WTC11 (cell line): ENCODE data around the gene RIN2. TPM values are rescaled to one million over a fixed set of nuclear protein-coding genes. Genes with fewer than 3 reads are reported as not detected.

ENCODE experiments used
- ATAC-seq: fragments of 200-7000 bp; cut with Tn5 transposase; 2 replicates; pipeline ENCODE4 v1.10.0; 2021; ENCODE audit warnings: mild to moderate bottlenecking, moderate library complexity
- CTCF ChIA-PET: fragments of 300-600 bp; sonication (Branson Sonifier 250); formaldehyde crosslinking; loops from one replicate; lab custom pipeline; 2021; ENCODE audit warnings: antibody characterized with exemption; lab: Charles Lee
- POLR2A ChIA-PET: fragments of 350-600 bp; sonication (Branson Sonifier 250); formaldehyde crosslinking; loops from one replicate; lab custom pipeline; 2021; ENCODE audit warnings: antibody characterized with exemption; lab: Charles Lee
- DNase-seq: peaks from one replicate; pipeline ENCODE4 v3.0.0; 2021; ENCODE audit warnings: low spot score
- H3K27ac Mint-ChIP-seq: 2 replicates; pipeline ENCODE4 v1.8.0; 2021; ENCODE audit warnings: mixed read lengths
- H3K27me3 Mint-ChIP-seq: 2 replicates; pipeline ENCODE4 v1.8.0; 2021; ENCODE audit warnings: low read depth, mild to moderate bottlenecking, moderate library complexity, mixed read lengths
- H3K36me3 Mint-ChIP-seq: 2 replicates; pipeline ENCODE4 v1.8.0; 2021; ENCODE audit warnings: mixed read lengths
- H3K4me1 Mint-ChIP-seq: 2 replicates; pipeline ENCODE4 v1.8.0; 2022; ENCODE audit warnings: mixed read lengths
- H3K4me3 Mint-ChIP-seq: 2 replicates; pipeline ENCODE4 v1.8.0; 2021; ENCODE audit warnings: mild to moderate bottlenecking, moderate library complexity, mixed read lengths
- H3K9me3 Mint-ChIP-seq: 2 replicates; pipeline ENCODE4 v1.8.0; 2021; ENCODE audit warnings: mixed read lengths
- ATF1 ChIP-seq: sonication (generic); formaldehyde crosslinking; IDR thresholded peaks from 2 replicates; pipeline ENCODE4 v1.8.1; 2023; ENCODE audit warnings: mild to moderate bottlenecking, moderate library complexity, missing genetic modification reagents
- ATF2 ChIP-seq: sonication (generic); formaldehyde crosslinking; IDR thresholded peaks from 2 replicates; pipeline ENCODE4 v1.8.1; 2022; ENCODE audit warnings: low read depth, missing genetic modification reagents, borderline replicate concordance
- CREM ChIP-seq: sonication (generic); formaldehyde crosslinking; IDR thresholded peaks from 2 replicates; pipeline ENCODE4 v1.8.1; 2022; ENCODE audit warnings: mild to moderate bottlenecking, missing genetic modification reagents, moderate library complexity
- ERG ChIP-seq: fragments of 250-450 bp; sonication (Bioruptor Pico); IDR thresholded peaks from 2 replicates; pipeline ENCODE4 v1.8.0; 2021; ENCODE audit warnings: mild to moderate bottlenecking
- FOXJ3 ChIP-seq: sonication (generic); formaldehyde crosslinking; IDR thresholded peaks from 2 replicates; pipeline ENCODE4 v1.9.0; 2021; ENCODE audit warnings: missing genetic modification reagents, mild to moderate bottlenecking, borderline replicate concordance
- HMGA2 ChIP-seq: fragments of 250-450 bp; sonication (Bioruptor Pico); IDR thresholded peaks from 2 replicates; pipeline ENCODE4 v1.4.0; 2021; ENCODE audit warnings: mild to moderate bottlenecking, moderate library complexity
- IRF2 ChIP-seq: sonication (generic); formaldehyde crosslinking; IDR thresholded peaks from 2 replicates; pipeline ENCODE4 v1.8.0; 2022; ENCODE audit warnings: low read depth, missing genetic modification reagents, borderline replicate concordance
- KAT7 ChIP-seq: sonication (generic); formaldehyde crosslinking; IDR thresholded peaks from 2 replicates; pipeline ENCODE4 v1.8.1; 2023; ENCODE audit warnings: missing genetic modification reagents, mild to moderate bottlenecking, borderline replicate concordance
- MAX ChIP-seq: sonication (generic); formaldehyde crosslinking; IDR thresholded peaks from 2 replicates; pipeline ENCODE4 v1.8.0; 2022; ENCODE audit warnings: mild to moderate bottlenecking, missing genetic modification reagents
- MYBL2 ChIP-seq: sonication (generic); formaldehyde crosslinking; IDR thresholded peaks from 2 replicates; pipeline ENCODE4 v1.8.1; 2023; ENCODE audit warnings: mild to moderate bottlenecking, moderate library complexity, missing genetic modification reagents
- NFE2L1 ChIP-seq: sonication (generic); formaldehyde crosslinking; IDR thresholded peaks from 2 replicates; pipeline ENCODE4 v1.8.1; 2023; ENCODE audit warnings: missing genetic modification reagents
- NFYB ChIP-seq: sonication (generic); formaldehyde crosslinking; conservative IDR thresholded peaks from 2 replicates; pipeline ENCODE4 v1.8.0; 2022; ENCODE audit warnings: low read depth, missing genetic modification reagents
- NR1H2 ChIP-seq: sonication (generic); formaldehyde crosslinking; IDR thresholded peaks from 2 replicates; pipeline ENCODE4 v1.9.0; 2021; ENCODE audit warnings: mild to moderate bottlenecking, moderate library complexity, missing genetic modification reagents
- OVOL2 ChIP-seq: fragments of 250-450 bp; sonication (Bioruptor Pico); IDR thresholded peaks from 2 replicates; pipeline ENCODE4 v1.9.0; 2021; ENCODE audit warnings: mild to moderate bottlenecking, borderline replicate concordance
- PRDM15 ChIP-seq: sonication (generic); formaldehyde crosslinking; IDR thresholded peaks from 2 replicates; pipeline ENCODE4 v1.8.0; 2022; ENCODE audit warnings: missing genetic modification reagents
- RELA ChIP-seq: sonication (generic); formaldehyde crosslinking; IDR thresholded peaks from 2 replicates; pipeline ENCODE4 v1.8.1; 2022; ENCODE audit warnings: missing genetic modification reagents, mild to moderate bottlenecking, borderline replicate concordance
- RORB ChIP-seq: fragments of 250-450 bp; sonication (Bioruptor Pico); IDR thresholded peaks from 2 replicates; pipeline ENCODE4 v1.9.0; 2021; ENCODE audit warnings: mild to moderate bottlenecking
- SMAD4 ChIP-seq: sonication (generic); formaldehyde crosslinking; IDR thresholded peaks from 2 replicates; pipeline ENCODE4 v1.8.0; 2022; ENCODE audit warnings: mild to moderate bottlenecking, missing genetic modification reagents
- STAT6 ChIP-seq: sonication (generic); formaldehyde crosslinking; conservative IDR thresholded peaks from 2 replicates; pipeline ENCODE4 v1.8.1; 2023; ENCODE audit warnings: mild to moderate bottlenecking, low read depth, missing genetic modification reagents, moderate library complexity
- TEAD1 ChIP-seq: sonication (generic); formaldehyde crosslinking; IDR thresholded peaks from 2 replicates; pipeline ENCODE4 v1.8.0; 2022; ENCODE audit warnings: mild to moderate bottlenecking, missing genetic modification reagents
- ZMAT4 ChIP-seq: fragments of 250-450 bp; sonication (Bioruptor Pico); IDR thresholded peaks from 2 replicates; pipeline ENCODE4 v1.9.0; 2021; ENCODE audit warnings: mild to moderate bottlenecking
- ZNF671 ChIP-seq: fragments of 250-450 bp; sonication (Bioruptor Pico); IDR thresholded peaks from 2 replicates; pipeline ENCODE4 v1.8.0; 2021; ENCODE audit warnings: mild to moderate bottlenecking
- total RNA-seq: library from RNA; stranded (reverse); gene quantifications from 3 replicates; pipeline ENCODE4 v1.2.3, GENCODE V29; 2021

The RIN2 gene
- total RNA-seq, 1 experiment from 2014 or later: 4.3 TPM

GRCh38 chr20:19739351-19739750 is 18.7 kb upstream of the RIN2 start:
- peaks cover 29% of the 10 kb centered on the region for H3K4me1 Mint-ChIP-seq
- H3K4me3 Mint-ChIP-seq: no peak overlapping the region
- no peak overlapping the region for H3K27ac Mint-ChIP-seq
- H3K27me3 Mint-ChIP-seq: no peaks in the 10 kb centered on the region
- H3K9me3 Mint-ChIP-seq: no peaks in the 10 kb centered on the region
- ATAC-seq: no peak
- POLR2A ChIA-PET: no interaction called here
- TF ChIP-seq HMGA2 (CRISPR knock-in tag): no peak
- TF ChIP-seq NFYB: no peak
- no peak for TF ChIP-seq IRF2 (CRISPR knock-in tag)
- no peak for TF ChIP-seq OVOL2
- no peak for TF ChIP-seq CREM
- TF ChIP-seq NR1H2 (CRISPR knock-in tag): no peak
- no peak for TF ChIP-seq STAT6 (CRISPR knock-in tag)
- no peak for TF ChIP-seq NFE2L1 (CRISPR knock-in tag)
- no peak for TF ChIP-seq ERG (CRISPR knock-in tag)
- no peak for TF ChIP-seq ZNF671 (CRISPR knock-in tag)
- no peak for TF ChIP-seq ZMAT4 (CRISPR knock-in tag)
- no peak for TF ChIP-seq FOXJ3 (CRISPR knock-in tag)
- TF ChIP-seq MYBL2: no peak
- TF ChIP-seq, all 79 proteins: peak for 0
- DNase-seq: no peak
- H3K36me3 Mint-ChIP-seq: no peaks in the 10 kb centered on the region
- CTCF ChIA-PET: no interaction called here

GRCh38 chr20:19740512-19740911 is 17.5 kb upstream of the RIN2 start:
- ATAC-seq: no peak
- Mint-ChIP-seq H3K36me3 (peaks cover 5% of the 10 kb centered on the region; the same call in 1 of the 2 replicates), H3K27ac (no peak overlapping the region), H3K27me3 (no peaks in the 10 kb centered on the region), H3K4me1 (peaks cover 21% of the 10 kb centered on the region), H3K9me3 (peaks cover 9% of the 10 kb centered on the region), H3K4me3 (no peak overlapping the region)
- TF ChIP-seq SMAD4 (CRISPR knock-in tag) (no peak), ZMAT4 (CRISPR knock-in tag) (no peak), ATF1 (CRISPR knock-in tag) (no peak), TEAD1 (no peak), RELA (CRISPR knock-in tag) (no peak), RORB (CRISPR knock-in tag) (no peak), HMGA2 (CRISPR knock-in tag) (no peak), ATF2 (CRISPR knock-in tag) (no peak), KAT7 (CRISPR knock-in tag) (no peak), PRDM15 (CRISPR knock-in tag) (no peak), MAX (CRISPR knock-in tag) (no peak)
- DNase-seq: no peak
- CTCF ChIA-PET: no interaction called here
- POLR2A ChIA-PET: no interaction called here
